Measurements from ENCODE around the gene MRPL27.
A peak's percentile ranks its signal among the peaks of the same experiment; 100 is the strongest.
"Not testable (repeated sequence)": the region's sequence is repeated elsewhere in the genome, so short reads cannot be mapped to it uniquely, and the experiment has no call there.

MRPL27 gene

GRCh38 chr17:50412188-50412732 is 39.3 kb upstream of the MRPL27 start:
- no peak overlapping the region for H3K4me3 ChIP-seq (ENCODE audit: low read length)
- DNase-seq (ENCODE audit: low read depth), result no peak
- TF ChIP-seq CTCF (IDR thresholded peaks at IDR 0.05; ENCODE audit: insufficient read depth, low read depth, low read length, missing control alignments), result no peak

GRCh38 chr17:50407921-50408320 is 34.9 kb upstream of the MRPL27 start:
- H3K4me3 ChIP-seq (ENCODE audit: low read length), result no peak overlapping the region
- no peak for TF ChIP-seq CTCF (IDR thresholded peaks at IDR 0.05; ENCODE audit: insufficient read depth, low read depth, low read length, missing control alignments)
- no peak for DNase-seq (ENCODE audit: low read depth)

- H3K4me3 ChIP-seq (ENCODE audit: low read length), result no peak overlapping the region
- no peak for DNase-seq (ENCODE audit: low read depth)
- no peak for TF ChIP-seq CTCF (IDR thresholded peaks at IDR 0.05; ENCODE audit: insufficient read depth, low read depth, low read length, missing control alignments)
Observed at GRCh38 chr17:50406578-50406977, 33.6 kb upstream of the MRPL27 start.

GRCh38 chr17:50405351-50405750 is 32.4 kb upstream of the MRPL27 start:
- not testable (repeated sequence) for DNase-seq (ENCODE audit: low read depth); H3K4me3 ChIP-seq (ENCODE audit: low read length)

GRCh38 chr17:50399591-50399990 is 26.6 kb upstream of the MRPL27 start:
- H3K4me3 ChIP-seq (ENCODE audit: low read length); DNase-seq (ENCODE audit: low read depth): not testable (repeated sequence)

GRCh38 chr17:50398672-50399071 is 25.7 kb upstream of the MRPL27 start:
- H3K4me3 ChIP-seq (ENCODE audit: low read length); DNase-seq (ENCODE audit: low read depth): not testable (repeated sequence)

- no peak for DNase-seq (ENCODE audit: low read depth)
- H3K4me3 ChIP-seq (ENCODE audit: low read length), result no peak overlapping the region
- TF ChIP-seq CTCF (IDR thresholded peaks at IDR 0.05; ENCODE audit: insufficient read depth, low read depth, low read length, missing control alignments), result no peak
Observed at GRCh38 chr17:50397919-50398285, 24.9 kb upstream of the MRPL27 start.

GRCh38 chr17:50397111-50397918 is 24.3 kb upstream of the MRPL27 start, which contains the start of gene LRRC59:
Gene LRRC59, minus strand, starts transcription at chr17:50397523. Its CDS starts 206 bp downstream, at chr17:50397317.
- DNase-seq (ENCODE audit: low read depth), result peak; percentile 85
- TF ChIP-seq CTCF (IDR thresholded peaks at IDR 0.05; ENCODE audit: insufficient read depth, low read depth, low read length, missing control alignments), result peak; percentile 77
- H3K4me3 ChIP-seq (ENCODE audit: low read length), result peak within 1 kb of the TSS; percentile 98
